Measurements from ENCODE around the gene BARX1. TPM values are rescaled to one million over a fixed set of nuclear protein-coding genes. Genes with fewer than 3 reads are reported as not detected.

BARX1 gene
- polyA plus RNA-seq, 3 donors, result not detected

GRCh38 chr9:93954434-93955061 lies 607 bp downstream of the BARX1 start:
- Histone ChIP-seq H3K4me2 (replicated peaks; ENCODE audit: extremely low read depth, low read length, poor library complexity, severe bottlenecking) (no peak overlapping the region), H4K20me1 (ENCODE audit: insufficient read depth, low read length) (no peaks in the 10 kb centered on the region), H3K9me3 (replicated peaks in 1 of 2; ENCODE audit: control insufficient read depth in 1 of 2, insufficient read depth in 1 of 2, low read length in 2 of 2) (peaks cover 18 to 80% of the 10 kb centered on the region in 2 donors), H2AFZ (ENCODE audit: insufficient read depth, low read depth, low read length, poor library complexity, severe bottlenecking) (no peak overlapping the region), H3K9ac (ENCODE audit: insufficient read depth, low read length, poor library complexity, severe bottlenecking) (no peak overlapping the region), H3K27me3 (ENCODE audit: control insufficient read depth in 2 of 2, insufficient read depth in 2 of 2, low read length in 2 of 2) (peaks cover 80 to 93% of the 10 kb centered on the region in 2 donors), H3K4me1 (ENCODE audit: control insufficient read depth in 1 of 2, insufficient read depth in 2 of 2, low read length in 2 of 2) (peaks cover 36 to 43% of the 10 kb centered on the region in 2 donors), H3K79me2 (ENCODE audit: insufficient read depth, low read length) (no peaks in the 10 kb centered on the region), H3K36me3 (replicated peaks in 1 of 2; ENCODE audit: control insufficient read depth in 1 of 2, insufficient read depth in 2 of 2, low read length in 2 of 2) (no peaks in the 10 kb centered on the region), H3K4me3 (replicated peaks in 1 of 3; ENCODE audit: low read depth in 2 of 3, low read length in 3 of 3) (no peak overlapping the region), H3K27ac (ENCODE audit: low read depth in 1 of 2, low read length in 2 of 2) (no peak overlapping the region)
- intact Hi-C loops (cut with micrococcal nuclease), result no loop called here
- peaks cover 48% of the 10 kb centered on the region for H3K4me1 Mint-ChIP-seq
- H3K4me3 Mint-ChIP-seq, result peak overlapping the region in 1 of 2 donors; percentile 21
- H3K27ac Mint-ChIP-seq, result no peak overlapping the region
- H3K36me3 Mint-ChIP-seq, result peaks cover 24 to 27% of the 10 kb centered on the region in 2 donors
- no peak for TF ChIP-seq CTCF (IDR thresholded peaks at IDR 0.05)
- no peak for DNase-seq
- peaks cover 87 to 96% (median 91%) of the 10 kb centered on the region in 3 donors for H3K27me3 Mint-ChIP-seq (ENCODE audit: low read depth in 3 of 3)
- peaks cover 6 to 56% (median 47%) of the 10 kb centered on the region in 7 donors for H3K9me3 Mint-ChIP-seq
- WGBS (ENCODE audit: insufficient coverage), result 4% methylated on average over 67 of the region's 67 CpGs

GRCh38 chr9:93953496-93954433 lies 1.4 kb downstream of the BARX1 start:
- no peak overlapping the region for H2AFZ ChIP-seq (ENCODE audit: insufficient read depth, low read depth, low read length, poor library complexity, severe bottlenecking)
- Mint-ChIP-seq H3K36me3 (peaks cover 21 to 26% of the 10 kb centered on the region in 2 donors), H3K9me3 (peaks cover 6 to 57% (median 44%) of the 10 kb centered on the region in 7 donors)

More at GRCh38 chr9:93953496-93954433, 1.4 kb downstream of the BARX1 start:
- Histone ChIP-seq H3K4me1 (ENCODE audit: control insufficient read depth in 1 of 2, insufficient read depth in 2 of 2, low read length in 2 of 2) (peaks cover 31 to 41% of the 10 kb centered on the region in 2 donors), H3K4me3 (replicated peaks in 1 of 3; ENCODE audit: low read depth in 2 of 3, low read length in 3 of 3) (no peak overlapping the region), H3K27ac (ENCODE audit: low read depth in 1 of 2, low read length in 2 of 2) (no peak overlapping the region), H3K27me3 (ENCODE audit: control insufficient read depth in 2 of 2, insufficient read depth in 2 of 2, low read length in 2 of 2) (peaks cover 81 to 93% of the 10 kb centered on the region in 2 donors), H3K79me2 (ENCODE audit: insufficient read depth, low read length) (no peaks in the 10 kb centered on the region), H3K9ac (ENCODE audit: insufficient read depth, low read length, poor library complexity, severe bottlenecking) (no peak overlapping the region), H3K36me3 (replicated peaks in 1 of 2; ENCODE audit: control insufficient read depth in 1 of 2, insufficient read depth in 2 of 2, low read length in 2 of 2) (no peaks in the 10 kb centered on the region), H4K20me1 (ENCODE audit: insufficient read depth, low read length) (no peaks in the 10 kb centered on the region), H3K9me3 (replicated peaks in 1 of 2; ENCODE audit: control insufficient read depth in 1 of 2, insufficient read depth in 1 of 2, low read length in 2 of 2) (peaks cover 25 to 81% of the 10 kb centered on the region in 2 donors), H3K4me2 (replicated peaks; ENCODE audit: extremely low read depth, low read length, poor library complexity, severe bottlenecking) (no peak overlapping the region)
- no peak for TF ChIP-seq CTCF (IDR thresholded peaks at IDR 0.05)
- Mint-ChIP-seq H3K27me3 (ENCODE audit: low read depth in 3 of 3) (peaks cover 88 to 96% (median 91%) of the 10 kb centered on the region in 3 donors), H3K4me3 (peak overlapping the region in 1 of 2 donors; percentile 90), H3K4me1 (peaks cover 47% of the 10 kb centered on the region), H3K27ac (no peak overlapping the region)
- intact Hi-C loops (cut with micrococcal nuclease), result no loop called here
- 13% methylated on average over 43 of the region's 49 CpGs for WGBS (ENCODE audit: insufficient coverage)
- no peak for DNase-seq
